Hematopoietic multipotent progenitor cell treated with erythropoietin and hydrocortisone succinate and interleukin-3 and kit ligand, for 4 days (in vitro differentiated cells): ENCODE measurements around the gene CFAP57.
"Not testable (repeated sequence)": the region's sequence is repeated elsewhere in the genome, so short reads cannot be mapped to it uniquely, and the experiment has no call there.

Experiments
- DNase-seq: peaks from one replicate; pipeline ENCODE4 v3.0.0-alpha.2; 2015

Gene CFAP57

GRCh38 chr1:43171876-43172526, at the start of gene CFAP57, which contains the start of gene EBNA1BP2:
CFAP57 (plus strand) TSS chr1:43172330; CDS start chr1:43172754, 424 bp downstream.
EBNA1BP2 (minus strand) TSS chr1:43172290; CDS start chr1:43172118, 172 bp downstream.
- DNase-seq: peak; percentile 97

- DNase-seq: no peak
These were observed 49.1 kb upstream of the CFAP57 start for GRCh38 chr1:43123031-43123430.

- DNase-seq: no peak
These were observed 43.3 kb upstream of the CFAP57 start for GRCh38 chr1:43128816-43129215.

- no peak for DNase-seq
These were observed 42.7 kb upstream of the CFAP57 start for GRCh38 chr1:43129426-43129825.

DNA sequence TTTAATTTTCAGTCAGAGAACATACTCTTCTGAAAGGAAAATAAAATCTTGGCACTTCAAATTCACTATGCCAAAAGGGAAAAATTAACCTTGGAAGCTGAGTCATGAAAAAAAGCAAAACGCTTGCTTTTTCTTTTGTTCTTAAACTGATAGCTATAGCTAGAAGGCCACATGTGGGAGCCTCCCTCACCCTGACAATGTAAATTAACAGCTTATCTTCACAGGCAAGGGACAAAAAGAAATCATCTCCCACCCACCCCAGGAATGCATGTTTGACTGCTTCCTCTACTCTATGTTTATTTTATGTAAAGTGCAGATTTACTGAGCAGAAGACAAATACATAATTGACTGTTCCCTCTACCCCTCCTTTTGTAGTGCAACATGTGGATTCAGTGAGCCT, 38.1 kb upstream of the CFAP57 start:
- DNase-seq: peak; percentile 8

DNA sequence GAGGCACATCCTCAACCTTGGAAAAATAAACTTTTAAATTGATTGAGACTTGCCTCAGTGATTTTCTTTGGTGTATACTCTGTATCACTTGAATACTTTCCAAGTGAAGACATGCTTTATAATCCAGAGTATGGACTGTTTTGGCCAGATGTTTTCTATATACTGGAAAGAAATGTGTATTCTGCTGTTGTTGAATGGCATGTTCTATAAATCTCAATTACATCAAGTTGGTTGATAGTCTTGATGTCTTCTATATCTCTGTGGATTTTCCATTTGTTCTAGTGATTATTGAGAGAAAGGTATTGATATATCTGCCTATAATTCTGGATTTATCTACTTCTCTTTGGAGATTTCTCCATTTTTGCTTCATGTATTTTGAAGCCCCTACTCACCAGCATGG, 37.5 kb upstream of the CFAP57 start:
- DNase-seq: no peak

- no peak for DNase-seq
These were observed 36.0 kb upstream of the CFAP57 start for GRCh38 chr1:43135857-43136781.

- DNase-seq: peak; percentile 8
These were observed 34.6 kb upstream of the CFAP57 start for GRCh38 chr1:43137445-43138052.

- DNase-seq: not testable (repeated sequence)
These were observed 32.8 kb upstream of the CFAP57 start for GRCh38 chr1:43139295-43139694.

- no peak for DNase-seq
These were observed 32.1 kb upstream of the CFAP57 start for GRCh38 chr1:43140010-43140409.

DNA sequence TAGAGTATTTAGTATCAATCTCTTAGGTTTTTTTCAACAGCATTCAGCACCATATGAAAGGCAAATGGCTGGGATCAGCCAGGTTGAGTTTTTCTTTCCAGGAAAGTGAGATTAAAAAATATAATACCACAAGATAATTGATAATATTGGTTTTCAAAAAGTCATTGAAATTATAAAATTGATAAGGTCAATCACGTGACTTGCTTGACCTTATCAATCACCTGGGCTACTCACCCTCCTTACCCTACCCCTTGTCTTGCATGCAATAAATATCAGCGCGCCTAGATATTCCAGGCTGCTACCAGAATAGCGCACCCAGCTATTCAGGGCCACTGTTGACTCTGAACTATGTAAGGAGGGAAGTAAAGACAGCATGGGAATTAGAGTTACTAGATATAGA, 31.5 kb upstream of the CFAP57 start:
- DNase-seq: no peak

DNA sequence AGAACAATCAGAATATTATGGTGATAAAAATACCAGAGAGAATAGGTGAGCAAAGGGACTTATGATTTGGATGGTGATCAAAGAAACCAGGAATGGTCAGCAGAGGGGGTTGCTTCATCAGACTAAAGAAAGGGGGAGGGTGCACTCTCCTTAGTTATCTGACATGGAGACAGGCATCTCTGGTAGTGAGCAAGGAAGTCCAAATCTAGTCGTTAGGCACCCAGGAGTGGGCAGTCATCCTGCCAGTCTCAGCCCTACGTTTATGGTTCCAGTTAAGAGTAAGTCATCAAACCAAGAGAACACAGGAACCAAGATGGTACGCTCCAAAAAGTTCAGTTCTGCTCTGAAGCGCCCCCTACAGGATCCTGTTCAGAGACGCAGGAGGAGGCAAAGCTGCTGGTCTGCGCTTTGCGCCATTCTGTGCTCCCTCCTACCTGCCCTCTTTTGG, 28.7 kb upstream of the CFAP57 start:
- peak; percentile 43 for DNase-seq

- DNase-seq: no peak
These were observed 27.9 kb upstream of the CFAP57 start for GRCh38 chr1:43144237-43144636.

GRCh38 chr1:43147625-43148327, 24.4 kb upstream of the CFAP57 start:
- DNase-seq: peak; percentile 74

DNA sequence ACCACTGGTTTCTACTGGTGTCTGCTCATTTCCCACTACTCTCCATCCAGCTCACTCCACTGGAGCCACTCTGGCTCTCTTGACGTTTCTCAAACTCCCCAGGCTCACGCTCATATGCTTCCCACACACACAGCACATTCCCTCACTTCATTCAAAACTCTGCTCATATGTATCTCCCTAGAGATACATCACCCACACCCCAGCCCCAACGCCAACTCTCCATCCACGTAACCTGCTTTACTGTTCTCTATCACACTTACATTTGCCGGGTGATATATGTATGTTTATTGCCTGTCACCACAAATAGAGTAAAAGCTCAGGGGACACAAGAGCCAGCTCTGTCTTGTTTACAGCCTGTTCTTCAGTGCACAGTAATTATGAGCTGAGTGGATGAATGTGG, 22.2 kb upstream of the CFAP57 start:
- DNase-seq: no peak

DNA sequence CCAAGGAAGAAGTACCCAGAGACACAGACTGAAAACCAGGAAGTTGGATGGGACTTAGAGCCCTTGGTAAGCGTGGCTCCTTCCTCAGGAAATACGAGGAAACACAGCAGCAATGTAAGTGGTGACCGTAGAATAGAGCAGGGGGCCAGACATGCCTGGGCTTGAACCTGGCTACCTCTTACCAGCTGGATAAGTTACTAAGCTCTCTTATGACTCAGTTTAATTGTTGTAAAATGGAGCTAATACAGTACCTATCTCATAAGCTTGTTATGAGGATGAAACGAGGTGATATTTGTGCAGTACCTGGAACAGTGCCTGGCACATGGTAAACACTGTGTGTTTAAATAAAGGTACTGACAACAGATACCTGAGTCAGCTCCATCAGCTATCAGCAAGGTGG, 19.3 kb upstream of the CFAP57 start:
- DNase-seq: no peak

GRCh38 chr1:43153443-43153842, 18.7 kb upstream of the CFAP57 start:
- no peak for DNase-seq

- no peak for DNase-seq
These were observed 16.1 kb upstream of the CFAP57 start for GRCh38 chr1:43156026-43156425.

DNA sequence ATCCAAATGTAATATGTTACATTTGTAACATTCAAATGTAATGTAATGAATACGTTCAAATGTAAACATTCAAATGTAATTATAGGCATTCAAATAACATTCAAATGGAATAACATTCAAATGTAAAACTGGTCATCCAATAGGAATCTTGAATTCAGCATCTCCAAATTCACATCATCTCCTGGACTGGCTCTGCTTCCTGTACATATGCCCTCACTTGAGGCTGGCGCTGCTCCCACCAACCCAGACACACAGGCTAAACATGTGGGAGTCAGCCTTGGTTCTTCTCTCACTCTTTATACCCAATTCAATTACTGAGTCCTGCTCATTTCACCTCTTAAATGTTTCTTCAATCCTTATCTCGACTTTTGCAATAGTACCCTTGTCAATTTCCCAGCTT, 7.0 kb upstream of the CFAP57 start:
- no peak for DNase-seq

DNA sequence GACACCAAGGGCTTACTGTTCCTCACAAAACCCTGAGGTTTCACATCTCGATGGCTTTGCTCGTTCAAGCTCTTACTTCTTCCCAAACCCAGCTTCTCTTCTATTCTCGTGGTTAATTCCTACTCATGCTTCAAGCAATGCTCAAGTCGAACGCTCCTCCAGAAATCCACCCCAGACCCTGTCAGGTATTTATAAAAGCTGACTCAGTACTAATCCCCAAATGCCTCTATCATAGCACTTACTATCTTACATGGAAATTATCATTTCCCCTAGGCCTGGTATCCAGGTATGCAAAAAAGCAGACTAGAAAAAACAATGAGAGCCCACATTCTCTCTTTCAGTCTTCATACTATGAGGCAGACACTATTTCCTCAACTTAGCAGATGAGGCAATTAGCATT, 6.4 kb upstream of the CFAP57 start:
- DNase-seq: no peak

DNA sequence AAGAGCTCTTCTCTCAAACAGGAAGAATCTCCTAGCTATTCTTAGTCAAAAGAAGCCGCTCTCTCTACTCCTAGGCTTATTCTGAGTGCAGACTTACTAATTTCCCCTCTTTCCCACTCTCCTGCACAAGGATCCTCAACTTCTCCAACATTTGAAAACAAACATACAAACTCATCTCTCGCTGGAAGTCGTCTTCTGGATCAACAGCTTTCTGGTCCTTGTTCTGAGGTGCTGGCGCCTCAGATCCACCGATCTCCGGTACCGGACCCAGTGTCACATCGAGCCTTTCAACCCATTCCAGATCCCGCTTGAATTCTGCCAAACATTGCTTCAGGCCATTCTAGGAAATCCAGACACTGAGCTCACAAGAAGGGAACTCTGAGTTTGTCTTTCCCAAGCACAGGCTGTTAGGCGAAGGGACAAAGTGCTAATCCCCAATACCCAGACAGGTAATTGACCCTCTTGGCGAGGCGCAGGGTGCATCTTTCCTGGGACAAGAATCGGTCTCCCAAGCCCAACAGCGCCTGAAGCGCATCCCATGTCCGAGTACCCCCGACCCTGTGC, 736 bp upstream of the CFAP57 start:
- no peak for DNase-seq

GRCh38 chr1:43172527-43172972, 420 bp downstream of the CFAP57 start:
- DNase-seq: peak; percentile 96

- no peak for DNase-seq
These were observed 2.7 kb downstream of the CFAP57 start for GRCh38 chr1:43174873-43175272.
